ENCODE results near the gene DAZL. TPM values are rescaled to one million over a fixed set of nuclear protein-coding genes. Genes with fewer than 3 reads are reported as not detected.
"Not testable (repeated sequence)": the region's sequence is repeated elsewhere in the genome, so short reads cannot be mapped to it uniquely, and the experiment has no call there.

The DAZL gene
- total RNA-seq, 4 donors from 2014 or later: 0.07 TPM; not detected in 3

DNA sequence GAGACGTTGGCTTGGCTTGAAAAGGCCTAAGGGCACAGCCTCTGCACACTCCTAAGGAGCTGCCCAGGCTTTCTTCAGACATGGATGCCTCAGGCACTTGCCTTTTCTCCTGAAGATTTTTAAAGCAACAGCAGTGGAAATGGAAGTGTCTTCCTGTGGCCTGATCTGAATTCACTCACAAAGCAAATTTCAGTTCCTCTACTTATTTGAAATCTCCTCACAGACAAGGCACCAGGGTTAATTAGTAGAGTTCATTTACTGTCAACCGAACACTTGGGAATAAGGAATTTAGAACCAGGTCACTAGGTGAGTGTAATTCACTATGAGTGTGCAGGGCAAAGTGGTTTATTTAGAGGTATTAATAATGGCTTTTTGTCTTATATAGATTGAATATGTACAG, 27.2 kb upstream of the DAZL start:
- WGBS, 2 donors: 52 to 66% methylated on average over 2 of the region's 2 CpGs
- TF ChIP-seq, protein P1, sequence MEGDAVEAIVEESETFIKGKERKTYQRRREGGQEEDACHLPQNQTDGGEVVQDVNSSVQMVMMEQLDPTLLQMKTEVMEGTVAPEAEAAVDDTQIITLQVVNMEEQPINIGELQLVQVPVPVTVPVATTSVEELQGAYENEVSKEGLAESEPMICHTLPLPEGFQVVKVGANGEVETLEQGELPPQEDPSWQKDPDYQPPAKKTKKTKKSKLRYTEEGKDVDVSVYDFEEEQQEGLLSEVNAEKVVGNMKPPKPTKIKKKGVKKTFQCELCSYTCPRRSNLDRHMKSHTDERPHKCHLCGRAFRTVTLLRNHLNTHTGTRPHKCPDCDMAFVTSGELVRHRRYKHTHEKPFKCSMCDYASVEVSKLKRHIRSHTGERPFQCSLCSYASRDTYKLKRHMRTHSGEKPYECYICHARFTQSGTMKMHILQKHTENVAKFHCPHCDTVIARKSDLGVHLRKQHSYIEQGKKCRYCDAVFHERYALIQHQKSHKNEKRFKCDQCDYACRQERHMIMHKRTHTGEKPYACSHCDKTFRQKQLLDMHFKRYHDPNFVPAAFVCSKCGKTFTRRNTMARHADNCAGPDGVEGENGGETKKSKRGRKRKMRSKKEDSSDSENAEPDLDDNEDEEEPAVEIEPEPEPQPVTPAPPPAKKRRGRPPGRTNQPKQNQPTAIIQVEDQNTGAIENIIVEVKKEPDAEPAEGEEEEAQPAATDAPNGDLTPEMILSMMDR (IDR thresholded peaks at IDR 0.05): no peak
- no peak overlapping the region for H3K4me3 ChIP-seq (ENCODE audit: low read depth, poor library complexity, severe bottlenecking)
- intact Hi-C loops (cut with DNase I; ENCODE audit: low total_unique reads): no loop called here
- no peak for DNase-seq (ENCODE audit: low spot score in 2 of 2)

DNA sequence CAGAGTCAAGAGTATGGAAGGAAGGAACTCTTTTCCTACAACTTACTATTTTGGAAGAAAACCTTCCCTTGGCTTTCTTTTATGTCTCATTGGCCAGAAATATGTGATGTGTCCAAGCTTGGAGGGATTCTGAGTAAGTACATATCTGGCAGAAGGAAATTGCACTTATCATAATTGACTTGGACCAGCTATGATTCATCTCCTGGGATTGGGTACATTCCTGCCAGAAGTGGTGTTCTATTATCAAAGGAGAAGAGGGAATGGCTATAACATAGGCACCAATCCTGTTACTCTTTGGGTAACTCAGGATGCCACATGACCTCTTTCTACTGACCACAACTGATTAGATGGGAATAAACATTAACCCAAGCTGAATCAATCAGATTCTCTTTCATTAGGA, 13.5 kb upstream of the DAZL start:
- intact Hi-C loops (cut with DNase I; ENCODE audit: low total_unique reads): no loop called here
- H3K4me3 ChIP-seq (ENCODE audit: low read depth, poor library complexity, severe bottlenecking): no peak overlapping the region
- no peak for TF ChIP-seq POLR2A (IDR thresholded peaks at IDR 0.05)
- TF ChIP-seq, protein P1 (IDR thresholded peaks at IDR 0.05): no peak
- no peak for DNase-seq (ENCODE audit: low spot score in 2 of 2)

- DNase-seq (ENCODE audit: low spot score in 2 of 2); intact Hi-C loops (cut with DNase I; ENCODE audit: low total_unique reads); H3K4me3 ChIP-seq (ENCODE audit: low read depth, poor library complexity, severe bottlenecking): not testable (repeated sequence)
- WGBS, 2 donors: 90 to 91% methylated on average over 3 of the region's 3 CpGs
Measured at GRCh38 chr3:16617155-16617554, 11.9 kb upstream of the DAZL start.

DNA sequence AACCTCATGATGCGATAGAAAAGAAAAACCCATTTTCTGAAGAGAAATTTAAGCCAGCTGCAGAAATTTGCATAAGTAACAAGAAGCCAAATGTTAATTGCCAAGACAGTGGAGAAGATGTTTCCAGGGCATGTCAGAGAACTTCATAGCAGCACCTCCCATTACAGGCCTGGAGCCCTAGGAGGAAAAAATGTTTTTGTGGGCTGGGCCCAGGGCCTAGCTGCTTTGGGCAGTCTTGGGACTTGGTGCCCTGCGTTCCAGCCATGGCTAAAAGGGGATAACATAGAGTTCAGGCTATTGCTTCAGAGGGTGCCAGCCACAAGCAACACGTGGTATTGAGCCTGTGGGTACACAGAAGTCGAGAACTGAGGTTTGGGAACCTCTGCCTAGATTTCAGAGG, 10.9 kb upstream of the DAZL start:
- 85 to 89% methylated on average over 4 of the region's 4 CpGs for WGBS, 2 donors
- DNase-seq (ENCODE audit: low spot score in 2 of 2): no peak
- no peak for TF ChIP-seq POLR2A (IDR thresholded peaks at IDR 0.05)
- TF ChIP-seq, protein P1 (IDR thresholded peaks at IDR 0.05): no peak
- intact Hi-C loops (cut with DNase I; ENCODE audit: low total_unique reads): no loop called here
- no peak overlapping the region for H3K4me3 ChIP-seq (ENCODE audit: low read depth, poor library complexity, severe bottlenecking)

DNA sequence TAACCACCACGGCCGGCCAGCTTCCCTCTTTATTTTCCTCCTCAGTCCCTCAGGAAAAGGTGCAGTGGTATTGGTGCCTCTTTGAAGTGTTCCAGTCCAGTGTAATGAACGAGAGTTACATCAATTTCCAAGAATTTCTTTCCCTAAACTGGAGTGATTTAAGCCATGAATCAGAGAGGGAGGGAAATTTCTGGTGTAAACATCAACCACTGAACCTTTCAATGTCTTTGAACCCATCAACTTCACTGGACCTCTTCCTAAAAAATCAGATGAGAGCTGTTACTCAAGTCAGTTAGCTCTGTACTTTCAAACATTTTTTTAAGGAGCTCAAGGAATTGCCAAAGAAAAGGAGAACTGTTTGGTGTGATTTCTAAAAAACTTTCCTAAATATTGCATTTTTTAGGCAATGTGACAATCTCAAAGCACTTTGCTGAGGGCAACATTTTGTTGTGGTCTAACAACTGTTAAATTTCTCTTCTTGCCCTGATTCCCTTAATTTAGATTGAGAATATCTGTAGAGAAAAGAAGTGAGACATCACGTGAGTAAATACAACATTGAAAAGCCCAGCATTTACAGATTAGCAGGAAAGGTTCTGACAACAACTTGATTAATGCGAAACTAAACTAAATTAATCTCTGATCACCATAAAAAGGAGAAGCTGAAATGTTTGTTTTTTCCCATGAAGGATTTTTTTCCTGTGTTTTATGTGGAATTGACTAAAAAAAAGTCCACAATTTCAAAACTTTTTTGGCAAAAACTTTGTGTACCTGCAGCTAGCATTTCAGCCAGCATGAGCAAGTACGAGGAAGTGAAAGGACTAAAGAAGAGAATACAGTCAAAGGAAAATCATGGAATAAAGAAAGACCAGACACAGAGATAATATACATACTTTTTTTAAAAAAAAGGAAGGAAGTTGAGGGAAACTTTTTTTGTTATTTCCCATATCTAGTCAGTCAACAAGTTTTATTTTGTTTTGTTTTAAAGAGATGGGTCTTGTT, 9.1 kb upstream of the DAZL start:
- intact Hi-C loops (cut with DNase I; ENCODE audit: low total_unique reads): no loop called here
- no peak overlapping the region for H3K4me3 ChIP-seq (ENCODE audit: low read depth, poor library complexity, severe bottlenecking)
- 75 to 76% methylated on average over 6 of the region's 6 CpGs for WGBS, 2 donors
- TF ChIP-seq, protein P1 (IDR thresholded peaks at IDR 0.05): no peak
- TF ChIP-seq POLR2A (IDR thresholded peaks at IDR 0.05): no peak
- no peak for DNase-seq (ENCODE audit: low spot score in 2 of 2)

DNA sequence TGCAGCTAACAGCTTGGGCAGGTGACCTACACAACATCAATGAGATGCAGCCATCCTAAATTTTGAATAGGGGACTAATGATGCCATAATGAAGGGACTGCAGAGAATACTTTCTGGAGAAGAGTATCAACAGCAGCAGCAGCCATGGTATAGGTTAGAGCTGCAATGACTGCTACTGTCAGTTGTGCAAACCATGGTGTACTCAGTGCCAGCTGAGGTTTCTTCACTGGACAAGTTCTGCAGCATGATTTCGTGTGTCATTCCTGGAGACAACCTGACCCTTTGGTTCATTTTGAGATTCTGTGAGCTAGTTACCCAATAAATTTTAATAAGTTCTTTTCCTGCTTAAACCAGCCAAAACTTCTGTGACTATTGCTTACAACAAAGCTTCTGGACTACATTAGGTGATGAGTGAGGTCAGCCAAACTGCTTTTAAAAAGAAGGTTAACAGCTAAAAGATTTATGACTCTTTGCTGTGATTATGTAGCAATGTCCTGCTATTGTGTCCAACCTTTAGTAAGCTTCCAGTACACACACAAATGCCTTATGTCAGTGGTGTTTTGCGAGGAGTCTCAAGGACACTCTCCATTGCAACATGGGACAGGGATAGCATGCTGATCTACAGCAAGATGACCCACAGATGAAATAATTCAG, 4.8 kb upstream of the DAZL start:
- intact Hi-C loops (cut with DNase I; ENCODE audit: low total_unique reads): no loop called here
- WGBS, 2 donors: 48 to 67% methylated on average over 2 of the region's 2 CpGs
- H3K4me3 ChIP-seq (ENCODE audit: low read depth, poor library complexity, severe bottlenecking): no peak overlapping the region
- no peak for DNase-seq (ENCODE audit: low spot score in 2 of 2)
- no peak for TF ChIP-seq POLR2A (IDR thresholded peaks at IDR 0.05)

Measured in lower leg skin (tissue), 4 donors.